HUDEP-2 (cell line): Measurements from ENCODE around the gene ZNF577.
"Not testable (repeated sequence)": the region's sequence is repeated elsewhere in the genome, so short reads cannot be mapped to it uniquely, and the experiment has no call there.

ENCODE experiments used
- DNase-seq, 76 experiments: peaks; one replicate each; lab custom pipeline; 2025; ENCODE audit not compliant: unreplicated experiment in 76 of 76; lab: John Stamatoyannopoulos, UW

The ZNF577 gene

DNA sequence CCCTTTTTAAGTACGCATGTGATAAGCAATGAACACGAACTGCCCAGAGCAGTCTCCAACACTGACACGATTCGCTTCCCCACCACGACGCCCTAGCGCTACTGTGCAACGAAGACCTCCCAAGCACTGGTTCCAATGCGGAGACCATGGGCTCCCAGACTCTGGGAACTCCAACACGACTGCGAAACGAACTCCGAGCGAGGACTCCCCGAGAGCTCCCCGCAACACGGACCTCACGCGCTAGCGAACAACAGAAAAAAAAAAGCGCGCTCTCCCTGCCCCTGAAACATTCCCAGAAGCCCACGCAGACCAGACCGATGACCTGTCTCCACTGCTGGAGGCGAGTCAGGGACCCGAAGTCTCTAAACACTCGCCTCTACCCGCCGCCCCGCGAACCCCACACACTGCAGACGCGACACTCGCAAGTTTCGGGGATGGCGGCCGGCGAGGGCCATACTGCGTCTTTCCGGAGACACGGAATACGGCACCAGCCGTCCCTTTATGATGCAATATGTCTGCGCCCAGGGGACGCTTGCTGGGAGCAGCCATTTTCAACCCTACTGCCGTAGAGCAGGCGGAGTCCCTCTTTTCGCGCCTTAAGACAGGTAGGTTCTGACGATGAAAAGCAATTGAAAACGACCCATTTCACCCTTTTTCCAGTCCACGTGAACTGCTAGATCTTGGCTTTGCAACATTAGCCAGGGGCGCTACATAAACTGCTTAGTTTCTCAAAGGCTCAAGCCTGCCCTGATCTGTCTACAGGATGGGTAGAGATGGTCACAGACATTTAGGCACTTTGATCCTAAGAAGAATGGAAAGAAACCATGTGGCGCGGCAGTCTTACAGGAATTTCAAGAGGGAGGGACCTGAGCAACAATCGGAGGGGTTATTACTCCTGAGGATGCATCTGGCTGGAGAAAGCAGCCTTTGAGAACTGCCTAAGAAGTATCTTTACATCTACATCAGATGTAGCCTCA, at the start of gene ZNF577:
Gene ZNF577, minus strand, starts transcription at position 430 of the 977 bp plus-strand sequence. CDS start 7,569 bp downstream, outside the sequence.
- peak in 59 of 76 experiments; percentile 3 to 92 (median 76) for DNase-seq

DNA sequence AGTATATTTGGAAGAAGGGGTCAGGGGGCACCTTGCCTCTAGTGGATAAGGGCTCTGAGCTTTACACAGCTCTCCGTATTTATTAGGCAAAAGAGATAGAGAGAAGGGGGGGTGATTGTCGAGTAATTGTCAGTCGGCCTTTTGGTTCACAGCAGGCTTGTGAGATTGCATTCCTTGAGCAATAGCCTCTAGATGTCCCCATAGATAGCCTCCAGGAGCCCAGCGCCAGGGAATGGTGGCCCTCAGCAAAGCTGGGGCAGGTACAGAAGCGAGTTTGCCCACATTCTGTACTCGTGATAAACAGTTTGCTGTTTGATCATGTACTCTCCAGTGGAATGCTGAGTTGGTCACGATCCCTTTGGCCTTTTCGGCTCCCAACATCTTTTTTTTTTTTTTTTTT, 44.2 kb upstream of the ZNF577 start:
- no peak for DNase-seq

DNA sequence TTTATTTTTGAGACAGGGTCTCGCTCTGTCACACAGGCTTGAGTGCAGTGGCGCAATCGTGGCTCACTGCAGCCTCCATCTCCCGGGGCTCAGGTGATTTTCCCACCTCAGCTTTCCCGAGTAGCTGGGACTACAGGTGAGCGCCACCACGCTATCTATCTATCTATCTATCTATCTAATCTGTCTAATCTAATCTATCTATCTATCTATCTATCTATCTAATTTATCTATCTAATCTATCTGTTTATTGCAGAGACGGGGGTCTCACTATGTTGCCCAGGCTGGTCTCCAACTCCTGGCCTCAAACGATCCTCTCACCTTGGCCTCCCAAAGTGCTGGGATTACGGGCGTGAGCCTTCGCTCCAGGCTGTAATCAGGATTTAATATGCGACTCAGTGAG, 40.1 kb upstream of the ZNF577 start:
- DNase-seq = no peak

DNA sequence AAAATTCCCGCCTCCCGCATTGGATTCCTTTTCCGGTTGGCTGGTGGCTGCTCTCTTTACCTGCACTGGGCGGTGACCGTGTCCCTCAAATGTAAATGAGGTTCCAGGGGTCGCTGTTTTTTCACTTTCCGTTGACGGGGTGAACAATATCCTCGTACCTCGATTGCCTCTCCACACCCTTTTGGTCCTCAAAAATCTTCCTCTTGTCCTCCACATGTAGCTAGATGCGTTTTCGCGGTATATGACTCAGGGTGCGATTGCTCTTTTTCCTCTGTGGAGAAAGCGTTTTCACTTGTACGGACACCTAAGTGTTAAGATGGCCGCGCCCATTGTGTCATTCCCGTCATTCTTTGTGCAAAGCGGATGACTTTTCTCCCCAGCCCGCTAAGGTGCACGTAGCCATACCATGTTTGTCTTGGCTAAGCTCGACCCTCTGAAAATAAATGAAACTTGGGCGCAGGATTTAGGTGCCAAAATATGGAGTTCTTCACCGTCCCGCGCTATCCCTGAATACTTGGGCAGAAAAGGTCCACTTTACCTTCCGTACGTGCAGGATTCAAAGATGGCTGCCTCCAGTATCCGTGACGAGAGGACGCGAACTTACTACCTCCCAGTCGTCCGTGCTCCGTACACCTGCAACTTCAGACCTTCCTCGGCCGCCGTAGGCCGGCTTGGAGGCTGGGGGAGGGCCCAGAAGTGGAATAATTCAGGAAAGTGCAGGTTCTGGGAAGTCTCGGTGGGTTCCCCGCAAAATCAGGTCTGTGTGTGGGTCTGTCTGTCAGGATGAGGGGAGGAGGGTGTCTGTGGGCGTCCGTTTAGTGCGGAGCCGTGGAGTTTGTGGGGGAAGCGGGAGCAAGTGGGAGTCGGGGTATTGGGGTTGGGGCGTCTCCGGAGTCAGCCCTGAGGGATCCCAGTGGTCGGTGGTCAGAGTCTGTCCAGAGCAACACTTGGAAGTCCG, 39.3 kb upstream of the ZNF577 start, which contains the start of gene ZNF613:
Gene ZNF613, plus strand, starts transcription at position 689 of the 958 bp plus-strand sequence. CDS start 8,749 bp downstream, outside the sequence.
- peak in 72 of 76 experiments; percentile 27 to 98 (median 87) for DNase-seq

DNA sequence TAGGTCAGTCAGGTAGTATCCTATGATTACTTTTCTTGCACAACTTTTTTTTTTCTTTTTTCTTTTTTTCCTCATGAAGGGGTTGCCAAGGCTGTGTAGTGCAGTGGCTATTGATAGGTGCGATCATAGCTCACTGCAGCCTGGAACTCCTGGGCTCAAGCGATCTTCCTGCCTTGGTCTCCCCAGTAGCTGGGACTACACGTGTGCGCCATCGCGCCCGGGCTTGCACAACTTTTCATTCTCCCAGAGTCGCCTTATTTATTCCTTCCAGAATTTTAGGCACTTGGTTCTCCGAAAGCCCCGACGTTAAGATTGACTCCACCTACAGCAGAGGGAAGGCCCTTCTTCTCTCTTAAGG, 38.7 kb upstream of the ZNF577 start:
- DNase-seq = no peak

DNA sequence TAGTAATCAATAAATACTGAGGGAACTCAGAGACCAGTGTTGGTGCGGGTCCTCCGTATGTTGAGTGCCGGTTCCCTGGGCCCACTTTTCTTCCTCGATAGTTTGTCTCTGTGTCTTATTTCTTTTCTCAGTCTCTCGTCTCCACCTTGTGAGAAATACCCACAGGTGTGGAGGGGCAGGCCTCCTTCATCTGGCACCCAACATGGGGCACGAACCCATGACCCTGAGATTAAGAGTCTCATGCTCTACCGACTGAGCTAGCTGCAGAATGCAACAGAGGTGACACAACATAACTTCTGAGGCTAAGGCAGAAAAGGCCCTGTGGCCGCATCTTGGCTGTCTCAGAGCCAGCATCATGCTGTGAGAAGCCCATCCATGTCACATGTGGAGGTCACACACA, 34.2 kb upstream of the ZNF577 start:
- DNase-seq = peak in 2 of 76 experiments; percentile 4 to 8

DNA sequence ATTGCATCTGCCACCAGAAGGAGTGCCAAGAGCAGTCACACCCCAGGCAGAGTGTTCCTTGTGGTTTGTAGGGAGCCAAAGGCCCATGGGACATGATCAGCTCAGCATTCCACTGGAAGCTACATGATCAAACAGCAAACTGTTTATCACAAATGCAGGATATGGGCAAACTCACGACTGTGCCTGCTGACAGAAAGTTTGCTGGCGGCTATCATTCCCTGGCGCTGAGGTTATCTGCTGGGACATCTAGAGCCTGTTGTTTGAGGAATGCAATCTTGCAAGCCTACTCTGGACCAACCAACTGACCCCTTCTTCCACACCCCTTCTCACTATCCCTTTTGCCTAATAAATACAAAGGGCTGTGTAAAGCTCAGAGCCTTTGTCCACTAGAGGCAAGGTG, 31.9 kb upstream of the ZNF577 start:
- DNase-seq = no peak

DNA sequence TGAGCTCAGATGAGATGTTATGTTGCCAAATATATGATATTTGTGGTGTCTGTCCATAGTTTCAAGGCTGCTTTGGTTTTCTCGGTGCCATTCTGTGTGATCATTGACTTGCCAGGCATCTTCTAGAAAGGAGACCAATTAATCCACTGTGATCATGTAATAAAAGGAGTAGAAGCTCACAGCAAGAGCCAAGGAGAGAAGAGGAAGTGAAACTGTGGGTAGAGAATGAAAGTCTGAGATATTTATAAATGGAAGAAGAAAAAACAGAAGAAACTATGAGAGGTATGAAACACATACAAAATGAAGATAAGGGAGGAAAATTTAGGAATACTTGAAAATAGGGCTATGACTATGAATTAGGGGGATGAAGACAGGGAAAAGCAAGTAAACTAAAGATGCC, 28.4 kb upstream of the ZNF577 start:
- no peak for DNase-seq

DNA sequence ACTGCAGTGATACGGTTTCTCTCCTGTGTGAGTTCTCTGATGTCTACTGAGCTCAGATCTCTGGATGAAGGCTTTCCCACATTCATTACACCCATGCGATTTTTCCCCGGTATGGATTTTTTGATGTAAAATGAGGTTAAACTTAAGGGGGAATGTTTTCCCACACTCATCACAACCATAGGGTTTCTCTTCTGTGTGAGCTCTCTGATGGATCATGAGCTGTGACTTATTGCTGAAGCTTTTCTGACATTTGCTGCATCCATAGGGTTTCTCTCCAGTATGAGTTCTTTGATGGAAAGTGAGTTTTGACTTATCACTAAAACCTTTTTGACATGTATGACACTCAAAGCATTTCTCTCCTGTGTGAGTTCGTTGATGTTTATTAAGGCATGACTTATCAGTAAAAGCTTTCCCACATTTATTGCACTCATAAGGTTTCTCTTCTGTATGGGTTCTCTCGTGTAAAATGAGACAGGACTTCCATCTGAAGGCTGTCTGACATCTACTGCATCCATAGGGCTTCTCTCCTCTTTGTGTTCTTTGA, 27.6 kb upstream of the ZNF577 start:
- no peak for DNase-seq

DNA sequence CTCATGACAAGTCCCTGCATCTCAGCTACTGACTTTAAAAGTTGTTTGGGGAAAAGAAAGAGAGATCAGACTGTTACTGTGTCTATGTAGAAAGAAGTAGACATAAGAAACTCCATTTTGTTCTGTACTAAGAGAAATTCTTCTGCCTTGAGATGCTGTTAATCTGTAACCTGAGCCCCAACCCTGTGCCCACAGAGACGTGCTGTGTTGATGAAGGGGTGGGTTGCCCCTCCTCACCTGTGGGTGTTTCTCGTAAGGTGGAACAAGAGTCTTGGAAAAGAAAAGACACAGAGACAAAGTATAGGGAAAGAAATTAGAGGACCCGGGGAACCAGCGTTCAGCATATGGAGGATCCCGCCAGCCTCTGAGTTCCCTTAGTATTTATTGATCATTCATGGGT, 20.2 kb upstream of the ZNF577 start:
- not testable (repeated sequence) for DNase-seq

DNA sequence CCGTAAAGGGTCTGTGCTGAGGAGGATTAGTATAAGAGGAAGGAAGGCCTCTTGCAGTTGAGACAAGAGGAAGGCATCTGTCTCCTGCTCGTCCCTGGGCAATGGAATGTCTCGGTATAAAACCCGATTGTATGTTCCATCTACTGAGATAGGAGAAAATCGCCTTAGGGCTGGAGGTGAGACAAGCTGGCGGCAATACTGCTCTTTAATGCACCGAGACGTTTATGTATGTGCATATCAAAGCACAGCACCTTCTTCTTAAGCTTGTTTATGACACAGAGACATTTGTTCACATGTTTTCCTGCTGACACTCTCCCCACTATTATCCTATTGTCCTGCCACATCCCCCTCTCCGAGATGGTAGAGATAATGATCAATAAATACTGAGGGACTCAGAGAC, 18.4 kb upstream of the ZNF577 start:
- not testable (repeated sequence) for DNase-seq

DNA sequence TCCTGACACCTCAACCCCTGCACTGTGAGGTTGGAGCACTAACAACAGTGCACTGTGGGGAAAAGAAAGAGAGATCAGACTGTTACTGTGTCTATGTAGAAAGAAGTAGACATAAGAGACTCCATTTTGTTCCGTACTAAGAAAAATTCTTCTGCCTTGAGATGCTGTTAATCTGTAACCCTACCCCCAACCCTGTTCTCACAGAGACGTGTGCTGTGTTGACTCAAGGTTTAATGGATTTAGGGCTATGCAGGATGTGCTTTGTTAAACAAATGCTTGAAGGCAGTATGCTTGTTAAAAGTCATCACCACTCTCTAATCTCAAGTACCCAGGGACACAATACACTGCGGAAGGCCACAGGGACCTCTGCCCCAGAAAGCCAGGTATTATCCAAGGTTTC, 17.9 kb upstream of the ZNF577 start:
- not testable (repeated sequence) for DNase-seq

DNA sequence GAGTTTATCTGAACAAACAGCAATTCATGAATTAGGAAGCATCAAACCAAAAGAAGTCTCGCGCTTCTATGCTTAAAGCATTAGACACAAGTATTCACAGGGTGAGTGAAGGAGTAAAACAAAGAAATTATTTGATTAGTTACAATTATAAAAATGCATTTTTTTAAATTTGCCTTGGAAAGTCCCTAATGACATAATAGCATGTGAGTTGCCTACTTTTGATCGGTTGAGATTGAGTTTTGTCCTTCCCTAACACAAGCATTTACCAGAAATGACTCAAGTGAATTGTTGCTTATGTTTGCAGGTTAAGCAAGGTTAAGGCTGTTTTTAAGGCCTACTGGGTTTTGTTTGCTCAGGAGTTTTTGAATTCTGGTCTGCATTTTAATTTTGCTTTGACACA, 17.5 kb upstream of the ZNF577 start:
- no peak for DNase-seq

DNA sequence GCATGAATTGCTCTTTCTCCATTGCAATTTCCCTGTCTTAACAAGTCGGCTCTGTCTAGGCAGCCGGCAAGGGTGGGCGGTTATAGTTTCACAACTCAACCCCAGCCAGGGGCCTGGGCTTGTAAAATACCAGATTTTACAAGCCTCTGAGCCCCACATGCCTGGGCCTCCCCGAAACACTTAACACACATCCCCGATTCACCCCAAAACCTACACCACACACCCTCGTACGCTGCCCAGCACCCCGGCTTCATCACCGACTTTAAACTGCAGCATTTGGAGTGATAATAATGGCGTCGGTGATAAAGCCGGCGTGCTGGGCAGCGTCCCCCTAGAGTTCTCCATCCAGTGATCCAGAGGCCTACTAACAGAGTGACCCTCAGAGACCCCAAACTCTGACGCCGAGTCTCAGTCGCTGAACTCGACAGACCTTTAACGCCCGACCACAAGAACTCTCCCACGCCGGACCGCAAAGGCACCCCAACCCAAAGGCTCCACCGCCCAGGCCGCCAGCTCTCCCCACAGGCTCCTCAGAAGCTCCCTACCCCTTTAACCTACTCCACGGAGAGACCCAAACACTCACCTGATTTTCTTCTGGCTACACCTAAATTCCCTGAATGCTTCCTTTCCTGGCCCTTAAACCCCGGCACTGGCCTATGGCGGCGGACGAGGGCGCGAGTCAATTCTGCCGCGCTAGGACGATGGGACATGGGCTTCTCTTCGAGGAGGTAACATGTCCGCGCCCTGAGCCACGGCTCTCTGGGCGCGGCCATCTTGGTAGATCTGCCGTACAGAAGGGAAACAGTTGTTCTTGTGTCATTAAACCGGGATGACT, 16.8 kb upstream of the ZNF577 start, which contains the start of gene ZNF649:
Gene ZNF649, minus strand, starts transcription at position 687 of the 835 bp plus-strand sequence. CDS start 4,910 bp downstream, outside the sequence.
- peak in 73 of 76 experiments; percentile 26 to 98 (median 78) for DNase-seq

DNA sequence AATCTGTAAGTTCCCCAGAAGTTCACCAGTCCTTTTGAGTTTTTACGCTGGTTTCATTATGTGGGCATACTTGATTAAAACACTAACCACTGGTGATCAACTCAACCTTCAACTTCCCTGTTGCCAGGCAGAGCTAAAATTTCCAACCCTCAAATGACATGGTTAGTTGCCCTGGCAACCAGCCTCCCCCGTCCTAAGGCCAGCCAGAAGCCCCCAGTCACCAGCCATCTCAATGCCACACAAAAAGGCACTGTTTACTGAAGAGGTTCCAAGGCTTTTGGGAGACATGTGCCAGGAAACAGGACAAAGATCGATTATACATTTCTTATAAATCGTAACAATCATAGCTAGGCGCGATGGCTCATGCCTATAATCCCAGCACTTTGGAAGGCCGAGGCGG, 15.4 kb upstream of the ZNF577 start:
- peak in 1 of 76 experiments; percentile 5 for DNase-seq

DNA sequence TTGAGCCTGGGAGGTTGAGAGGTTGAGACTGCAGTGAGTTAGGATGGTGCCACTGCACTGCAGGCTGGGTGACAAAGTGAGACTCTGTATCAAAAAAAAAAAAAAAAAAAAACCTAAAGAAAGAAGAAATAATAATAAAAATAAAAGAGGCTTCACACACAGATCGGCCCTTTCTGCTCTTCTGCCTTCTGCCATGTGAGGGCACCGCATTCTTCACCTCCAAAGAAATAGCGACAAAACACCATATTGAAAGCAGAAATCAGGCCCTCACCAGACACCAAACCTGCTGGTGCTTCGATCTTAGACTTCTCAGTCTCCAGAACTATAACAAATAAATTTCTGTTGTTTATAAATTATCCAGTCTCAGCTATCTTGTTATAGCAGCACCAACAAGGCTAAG, 14.1 kb upstream of the ZNF577 start:
- DNase-seq = no peak

DNA sequence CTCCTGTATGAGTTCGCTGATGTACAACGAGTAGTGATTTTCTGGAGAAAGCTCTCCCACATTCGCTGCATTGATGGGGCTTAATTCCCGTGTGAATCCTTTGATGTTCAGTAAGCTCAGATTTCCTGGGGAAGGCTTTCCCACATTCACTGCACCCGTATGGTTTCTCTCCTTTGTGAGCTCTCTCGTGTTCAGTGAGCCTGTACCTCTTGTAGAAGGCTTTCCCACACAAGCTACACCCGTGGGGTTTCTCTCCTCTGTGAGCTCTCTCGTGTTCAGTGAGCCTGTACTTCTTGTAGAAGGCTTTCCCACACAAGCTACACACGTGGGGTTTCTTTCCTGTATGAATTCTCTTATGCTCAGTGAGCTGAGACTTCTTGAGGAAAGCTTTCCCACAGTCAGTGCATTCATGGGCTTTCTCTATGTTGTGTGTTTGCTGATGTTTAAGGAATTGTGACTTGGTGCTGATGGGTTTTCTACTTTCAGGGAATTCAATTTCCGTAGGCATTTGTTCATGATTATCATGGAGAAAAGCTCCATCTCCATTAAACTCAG, 3.5 kb upstream of the ZNF577 start:
- no peak for DNase-seq

DNA sequence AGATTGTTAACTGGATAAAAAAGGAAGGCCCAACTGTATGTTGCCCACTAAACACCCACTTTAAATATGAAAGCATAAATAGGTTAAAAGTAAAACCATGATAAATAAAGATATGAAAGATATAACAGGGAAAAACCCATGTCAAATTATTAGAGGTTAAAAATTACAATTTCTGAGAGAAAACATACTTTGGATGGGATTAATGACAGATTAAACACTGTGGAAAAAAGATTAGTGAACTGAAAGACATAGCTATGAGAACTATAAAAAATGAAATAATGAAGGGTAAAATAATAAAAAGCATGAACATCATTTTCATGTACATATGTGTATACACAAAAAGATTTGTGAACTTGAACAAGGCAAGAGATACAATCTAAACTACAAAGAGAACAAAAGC, 2.2 kb upstream of the ZNF577 start:
- no peak for DNase-seq

DNA sequence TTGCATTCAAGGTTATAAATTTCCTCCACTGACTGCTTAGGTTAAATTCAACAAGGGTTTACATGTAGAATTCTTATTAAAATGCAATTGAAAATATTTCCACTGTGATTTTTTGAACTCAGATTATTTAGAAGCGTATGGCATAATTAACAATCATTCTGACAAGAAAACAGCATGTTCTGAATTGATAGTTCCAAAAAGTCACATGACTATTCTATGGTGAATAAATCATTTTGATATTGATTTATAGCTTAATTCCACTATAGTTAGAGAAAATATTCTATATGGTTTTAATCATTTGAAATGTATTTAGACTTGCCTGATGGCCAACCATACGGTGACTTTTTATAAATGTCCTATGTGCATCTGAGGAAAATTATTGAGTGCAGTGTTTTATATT, 3.0 kb downstream of the ZNF577 start:
- DNase-seq = no peak
